Measurements from ENCODE around the gene AKT3. TPM values are rescaled to one million over a fixed set of nuclear protein-coding genes. Genes with fewer than 3 reads are reported as not detected.
"Not testable (repeated sequence)": the region's sequence is repeated elsewhere in the genome, so short reads cannot be mapped to it uniquely, and the experiment has no call there.

The AKT3 gene
- total RNA-seq, 1 donor from 2014 or later = 20.9 TPM

DNA sequence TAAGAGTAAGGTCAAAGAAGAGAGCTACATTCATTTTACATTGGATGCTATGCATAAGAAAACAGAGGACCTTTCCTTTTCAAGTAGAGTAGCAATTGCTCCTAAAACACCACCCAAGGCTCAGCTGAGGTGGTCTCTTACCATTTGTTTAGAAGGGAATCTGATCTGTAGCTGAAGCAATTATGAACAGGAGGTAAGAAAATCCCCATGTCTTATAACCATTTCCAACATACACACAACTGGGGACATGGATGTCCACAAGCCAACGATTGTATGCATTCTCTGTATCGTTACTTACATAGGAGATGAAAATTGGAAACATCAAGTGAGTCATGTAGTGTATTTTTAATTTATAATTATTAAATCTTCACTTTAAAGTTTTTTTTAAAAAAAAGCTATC, 132.0 kb downstream of the AKT3 start:
- DNase-seq (no peak), ATAC-seq (no peak)
- intact Hi-C loops (cut with micrococcal nuclease) = no loop called here

GRCh38 chr1:243716906-243717305, 133.1 kb downstream of the AKT3 start:
- no peak for DNase-seq
- intact Hi-C loops (cut with micrococcal nuclease) = no loop called here
- no peak for ATAC-seq

- ATAC-seq (no peak), DNase-seq (no peak)
- intact Hi-C loops (cut with micrococcal nuclease) = no loop called here
Observed at GRCh38 chr1:243715285-243715684, 134.8 kb downstream of the AKT3 start.

GRCh38 chr1:243713470-243714186, 136.4 kb downstream of the AKT3 start:
- intact Hi-C loops (cut with micrococcal nuclease) = no loop called here
- DNase-seq (no peak), ATAC-seq (peak; percentile 89)

DNA sequence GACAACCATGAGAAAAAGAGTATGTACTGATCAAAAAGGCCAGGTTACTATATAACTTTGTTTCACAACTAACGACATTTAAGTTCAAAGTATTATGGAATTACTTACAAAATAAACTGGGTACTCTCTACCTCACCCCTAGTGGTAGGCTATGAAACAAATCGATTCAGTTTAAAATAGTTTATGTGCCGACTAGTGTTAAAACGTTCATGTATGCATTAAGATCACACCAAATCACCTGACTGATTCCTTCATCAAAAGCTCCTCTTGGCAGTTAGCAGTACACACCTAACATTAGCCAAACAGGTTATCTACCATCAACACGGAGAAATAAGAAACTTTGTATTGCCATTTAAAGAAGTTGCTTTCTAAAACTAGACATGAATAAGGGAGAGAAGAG, 137.1 kb downstream of the AKT3 start:
- DNase-seq (no peak), ATAC-seq (no peak)
- intact Hi-C loops (cut with micrococcal nuclease) = no loop called here

GRCh38 chr1:243712242-243712641, 137.8 kb downstream of the AKT3 start:
- no peak for ATAC-seq
- DNase-seq = no peak
- intact Hi-C loops (cut with micrococcal nuclease) = no loop called here

DNA sequence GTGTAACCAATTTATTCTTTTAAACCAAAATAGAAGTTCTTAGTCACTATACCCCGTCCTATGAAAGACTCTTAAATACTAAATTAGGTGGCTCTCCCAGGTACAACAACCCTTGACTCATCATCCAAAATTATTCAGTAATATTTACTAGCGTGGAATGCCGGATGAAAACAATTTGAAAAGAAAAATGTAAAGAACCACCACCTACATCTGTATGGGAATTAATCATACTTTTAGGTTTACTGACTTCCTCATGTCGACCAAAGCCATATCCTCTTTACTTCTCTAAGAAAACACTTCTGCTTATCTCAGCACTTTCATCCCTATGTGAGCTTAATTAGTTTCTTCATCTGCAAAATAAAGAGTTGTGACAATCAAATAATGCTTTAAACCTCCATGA, 139.6 kb downstream of the AKT3 start:
- intact Hi-C loops (cut with micrococcal nuclease) = no loop called here

GRCh38 chr1:243708210-243708609, 141.8 kb downstream of the AKT3 start:
- no peak for DNase-seq
- intact Hi-C loops (cut with micrococcal nuclease) = no loop called here
- no peak for ATAC-seq

More for the DNA sequence above, 139.6 kb downstream of the AKT3 start:
- ATAC-seq (no peak), DNase-seq (no peak)

- ATAC-seq = no peak
- DNase-seq = no peak
- intact Hi-C loops (cut with micrococcal nuclease) = no loop called here
Observed at GRCh38 chr1:243706563-243706962, 143.5 kb downstream of the AKT3 start.

- DNase-seq (no peak), ATAC-seq (no peak)
- intact Hi-C loops (cut with micrococcal nuclease) = no loop called here
Observed at GRCh38 chr1:243705585-243705984, 144.5 kb downstream of the AKT3 start.

- ATAC-seq (no peak), DNase-seq (no peak)
- intact Hi-C loops (cut with micrococcal nuclease) = no loop called here
Observed at GRCh38 chr1:243701872-243702271, 148.2 kb downstream of the AKT3 start.

- intact Hi-C loops (cut with micrococcal nuclease) = no loop called here
- DNase-seq (no peak), ATAC-seq (no peak)
Observed at GRCh38 chr1:243693800-243694199, 156.2 kb downstream of the AKT3 start.

GRCh38 chr1:243686159-243686558, 163.9 kb downstream of the AKT3 start:
- ATAC-seq = no peak

DNA sequence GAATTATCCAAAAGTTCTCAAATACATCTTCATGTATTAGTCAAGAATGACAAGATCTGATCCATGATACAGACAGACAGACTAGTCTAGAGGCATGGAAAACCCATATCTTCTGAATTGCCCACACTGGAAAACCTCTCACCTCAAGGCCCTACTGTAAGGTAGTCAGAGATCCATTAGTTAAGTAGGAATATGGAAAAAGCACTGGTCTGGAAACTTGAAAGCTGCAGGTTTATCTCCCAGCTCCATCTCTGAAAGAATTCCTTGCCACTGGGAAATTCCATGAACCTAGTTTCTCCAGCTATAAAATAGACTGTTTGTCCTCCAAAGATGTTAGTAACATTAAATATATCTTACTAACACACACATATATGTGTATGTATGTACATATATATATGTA, 169.2 kb downstream of the AKT3 start:
- intact Hi-C loops (cut with micrococcal nuclease) = no loop called here
- DNase-seq = no peak
- ATAC-seq = no peak

More at GRCh38 chr1:243686159-243686558, 163.9 kb downstream of the AKT3 start:
- intact Hi-C loops (cut with micrococcal nuclease) = no loop called here
- no peak for DNase-seq

DNA sequence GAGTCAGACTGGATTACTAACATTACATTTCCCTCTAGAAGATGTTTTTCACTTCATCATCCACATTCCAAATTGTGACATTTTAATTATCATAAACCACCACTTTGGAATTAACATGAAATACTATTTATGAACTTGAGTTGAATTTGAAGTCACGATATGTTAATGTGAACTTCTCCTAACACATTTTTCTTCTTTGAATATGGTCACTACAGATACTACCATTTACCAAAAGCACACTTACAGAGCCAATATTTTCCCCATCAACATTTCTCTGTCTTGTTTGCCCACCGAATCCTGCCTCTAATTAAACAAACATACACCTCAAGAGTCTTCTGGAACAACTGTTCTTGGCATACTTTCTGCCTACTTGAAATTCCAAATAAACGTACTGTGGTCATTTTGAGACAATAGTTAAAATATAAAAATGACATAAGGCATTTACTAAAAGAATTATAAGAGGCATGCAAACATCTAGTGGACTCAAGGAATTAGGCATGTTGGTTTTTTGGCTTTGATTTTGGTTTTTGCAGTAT, 177.4 kb downstream of the AKT3 start:
- no peak for ATAC-seq
- no peak for DNase-seq
- intact Hi-C loops (cut with micrococcal nuclease) = no loop called here

- DNase-seq (no peak), ATAC-seq (no peak)
- intact Hi-C loops (cut with micrococcal nuclease) = no loop called here
Observed at GRCh38 chr1:243667591-243667990, 182.5 kb downstream of the AKT3 start.

DNA sequence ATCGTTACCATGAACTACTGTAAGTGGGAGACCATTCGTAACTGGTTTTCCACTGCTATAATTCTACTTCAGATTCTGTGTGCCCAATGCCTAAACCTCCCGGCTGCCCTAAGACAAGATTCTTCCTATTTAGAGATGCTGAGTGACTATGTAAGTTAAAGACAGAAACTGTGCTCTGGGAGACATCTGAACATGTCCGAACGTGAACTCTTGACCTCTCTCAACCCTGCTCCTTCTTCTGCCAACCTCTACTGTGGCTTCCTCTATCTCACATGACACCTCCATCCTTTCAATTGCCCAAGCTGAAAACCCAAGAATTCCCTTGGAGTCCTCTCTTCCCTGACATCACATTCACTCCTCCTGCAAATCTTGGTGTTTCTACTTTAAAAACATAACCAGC, 182.9 kb downstream of the AKT3 start:
- ATAC-seq (no peak), DNase-seq (no peak)
- intact Hi-C loops (cut with micrococcal nuclease) = no loop called here

DNA sequence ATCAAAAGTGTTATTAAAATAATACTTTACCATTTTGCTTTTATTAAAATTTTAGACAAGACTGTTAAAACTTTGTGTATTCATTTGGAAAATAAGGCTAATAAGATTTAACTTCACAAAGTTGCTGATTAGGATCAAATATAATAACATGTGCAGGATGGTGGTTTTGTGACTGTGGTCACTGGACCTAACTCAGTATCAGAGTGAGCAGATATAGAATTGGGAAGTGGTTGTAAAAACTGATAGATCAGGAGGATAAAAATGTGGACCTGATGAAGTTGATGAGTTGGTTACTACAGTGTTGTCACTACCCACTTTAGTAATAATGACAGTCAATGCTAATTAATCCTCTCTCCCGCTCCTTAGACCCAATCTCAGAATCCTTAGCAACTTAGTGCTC, 186.4 kb downstream of the AKT3 start:
- ATAC-seq (no peak), DNase-seq (no peak)
- intact Hi-C loops (cut with micrococcal nuclease) = no loop called here

GRCh38 chr1:243662169-243662568, 187.9 kb downstream of the AKT3 start:
- intact Hi-C loops (cut with micrococcal nuclease); DNase-seq; ATAC-seq: not testable (repeated sequence)

GRCh38 chr1:243658594-243659105, 191.4 kb downstream of the AKT3 start:
- intact Hi-C loops (cut with micrococcal nuclease) = no loop called here
- DNase-seq (no peak), ATAC-seq (no peak)

GRCh38 chr1:243657793-243658192, 192.2 kb downstream of the AKT3 start:
- ATAC-seq (no peak), DNase-seq (no peak)
- intact Hi-C loops (cut with micrococcal nuclease) = no loop called here

Data from left ventricle myocardium superior (tissue), 1 donor.